ENCODE data around the gene EPB41L5. TPM values are rescaled to one million over a fixed set of nuclear protein-coding genes. Genes with fewer than 3 reads are reported as not detected.

The EPB41L5 gene
- total RNA-seq, 1 experiment from 2014 or later: 83.0 TPM

DNA sequence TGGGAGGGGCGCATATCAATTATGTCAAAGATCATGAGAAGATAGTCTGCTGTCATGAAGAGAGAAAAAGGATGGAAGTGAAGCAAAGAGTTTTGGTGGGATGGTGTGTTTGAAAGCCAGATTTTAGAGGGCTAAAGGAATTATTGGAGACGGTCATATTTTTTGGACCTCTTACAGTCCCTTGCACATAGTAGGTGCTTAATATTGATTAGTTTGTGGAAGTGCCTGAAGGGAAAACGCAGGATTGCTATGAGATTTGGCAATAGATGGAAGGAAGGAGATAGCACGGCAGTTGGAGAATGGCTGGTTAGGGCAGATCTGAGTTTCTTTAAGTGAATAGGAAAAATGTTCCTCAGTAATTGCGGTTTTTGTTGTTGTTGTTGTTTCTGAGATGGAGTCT lies 15.9 kb downstream of the EPB41L5 start:
- no peaks in the 10 kb centered on the region for H3K9me3 Mint-ChIP-seq (ENCODE audit: unreplicated experiment)
- DNase-seq: no peak
- BruUV-seq (replicated peaks): no TSS peak
- Histone ChIP-seq H3K4me3 (ENCODE audit: low read depth, low read length) (no peak overlapping the region), H3K36me3 (ENCODE audit: control insufficient read depth, insufficient read depth, low read length) (peaks cover 1% of the 10 kb centered on the region; the same call in 1 of the 2 replicates), H3K9me3 (peaks cover 10% of the 10 kb centered on the region; the same call in 1 of the 2 replicates), H3K27me3 (replicated peaks; ENCODE audit: control insufficient read depth, insufficient read depth, low read length) (no peaks in the 10 kb centered on the region), H3K4me1 (peaks cover 6% of the 10 kb centered on the region)
- ChIA-PET POLR2A (no interaction called here), CTCF (no interaction called here)
- no peaks in the 10 kb centered on the region for H3K27me3 Mint-ChIP-seq (ENCODE audit: insufficient read depth, unreplicated experiment)
- intact Hi-C loops (cut with micrococcal nuclease; ENCODE audit: unreplicated experiment): no loop called here
- peaks cover 43% of the 10 kb centered on the region for H3K36me3 Mint-ChIP-seq (ENCODE audit: insufficient read depth, unreplicated experiment)
- TF ChIP-seq, protein P1, sequence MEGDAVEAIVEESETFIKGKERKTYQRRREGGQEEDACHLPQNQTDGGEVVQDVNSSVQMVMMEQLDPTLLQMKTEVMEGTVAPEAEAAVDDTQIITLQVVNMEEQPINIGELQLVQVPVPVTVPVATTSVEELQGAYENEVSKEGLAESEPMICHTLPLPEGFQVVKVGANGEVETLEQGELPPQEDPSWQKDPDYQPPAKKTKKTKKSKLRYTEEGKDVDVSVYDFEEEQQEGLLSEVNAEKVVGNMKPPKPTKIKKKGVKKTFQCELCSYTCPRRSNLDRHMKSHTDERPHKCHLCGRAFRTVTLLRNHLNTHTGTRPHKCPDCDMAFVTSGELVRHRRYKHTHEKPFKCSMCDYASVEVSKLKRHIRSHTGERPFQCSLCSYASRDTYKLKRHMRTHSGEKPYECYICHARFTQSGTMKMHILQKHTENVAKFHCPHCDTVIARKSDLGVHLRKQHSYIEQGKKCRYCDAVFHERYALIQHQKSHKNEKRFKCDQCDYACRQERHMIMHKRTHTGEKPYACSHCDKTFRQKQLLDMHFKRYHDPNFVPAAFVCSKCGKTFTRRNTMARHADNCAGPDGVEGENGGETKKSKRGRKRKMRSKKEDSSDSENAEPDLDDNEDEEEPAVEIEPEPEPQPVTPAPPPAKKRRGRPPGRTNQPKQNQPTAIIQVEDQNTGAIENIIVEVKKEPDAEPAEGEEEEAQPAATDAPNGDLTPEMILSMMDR (IDR thresholded peaks at IDR 0.05; ENCODE audit: insufficient read depth in 1 of 2, low read depth in 1 of 2, low read length in 1 of 2, severe bottlenecking in 1 of 2, unreplicated experiment in 1 of 2): no peak
- peaks cover 18% of the 10 kb centered on the region for H3K4me1 Mint-ChIP-seq (ENCODE audit: low read depth, unreplicated experiment)
- no peak overlapping the region for H3K27ac Mint-ChIP-seq (ENCODE audit: unreplicated experiment)
- H3K4me3 Mint-ChIP-seq (ENCODE audit: unreplicated experiment): no peak overlapping the region

DNA sequence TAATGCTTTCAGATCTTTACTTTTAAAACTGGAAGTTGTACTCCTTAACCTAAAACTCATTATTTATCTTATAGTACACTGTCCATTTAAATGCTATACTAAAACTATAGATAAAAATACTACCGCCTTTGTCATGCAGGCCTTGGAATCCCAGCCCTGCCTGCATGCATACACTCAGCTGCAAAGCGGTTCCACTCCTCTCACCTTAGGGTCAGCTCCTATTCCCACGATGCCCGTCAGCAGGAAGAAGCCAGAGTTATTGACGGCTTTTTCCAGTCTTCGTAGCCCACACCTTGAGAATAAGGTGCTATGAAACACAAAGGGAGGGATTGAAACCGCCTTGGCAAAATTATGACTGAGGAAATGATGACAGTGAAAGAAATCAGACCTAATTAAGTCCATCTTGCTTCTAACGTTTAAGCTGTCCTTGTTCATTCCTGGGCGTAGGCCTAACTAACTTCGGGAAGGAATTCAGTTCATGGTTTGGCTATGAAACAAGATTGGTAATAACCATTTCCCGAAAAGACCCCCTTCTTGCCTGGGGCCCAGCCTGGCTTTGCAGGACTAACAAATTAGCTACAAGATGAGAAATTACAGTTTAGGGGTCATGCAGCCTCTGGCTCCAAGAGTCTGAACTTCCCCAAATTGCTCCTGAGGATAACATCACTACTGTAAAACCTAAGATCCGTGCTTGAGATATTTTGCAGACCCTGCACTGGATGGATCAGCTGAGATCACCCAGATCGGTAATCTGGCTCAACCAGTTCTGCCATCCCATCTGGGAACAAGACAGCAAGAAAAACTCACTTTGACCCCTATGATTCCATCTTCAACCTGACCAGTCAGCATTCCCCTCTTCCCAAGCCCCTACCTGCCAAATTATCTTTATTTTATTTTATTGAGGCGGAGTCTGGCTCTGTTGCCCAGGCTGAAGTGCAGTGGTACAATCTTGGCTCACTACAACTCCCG lies 17.1 kb downstream of the EPB41L5 start:
- BruUV-seq (replicated peaks): no TSS peak
- Mint-ChIP-seq H3K27ac (ENCODE audit: unreplicated experiment) (no peak overlapping the region), H3K36me3 (ENCODE audit: insufficient read depth, unreplicated experiment) (peaks cover 41% of the 10 kb centered on the region)

DNA sequence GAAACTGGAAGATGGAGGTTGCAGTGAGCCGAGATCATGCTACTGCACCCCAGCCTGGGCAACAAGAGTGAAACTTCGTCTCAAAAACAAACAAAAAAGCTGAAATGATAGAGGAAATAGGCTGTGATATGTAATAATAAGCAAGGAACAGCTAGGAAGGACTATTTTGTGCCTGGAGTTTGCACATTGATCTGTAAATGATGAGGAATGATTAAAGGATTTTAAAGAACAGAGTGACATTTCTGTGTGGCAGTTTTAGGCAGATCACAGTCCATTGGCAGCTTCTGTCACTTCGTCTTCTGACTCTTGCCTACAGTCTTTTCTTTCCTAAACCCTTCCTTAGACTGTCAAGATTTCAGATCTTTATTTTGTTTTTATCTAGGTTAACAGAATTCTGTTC lies 19.4 kb downstream of the EPB41L5 start:
- Mint-ChIP-seq H3K4me1 (ENCODE audit: low read depth, unreplicated experiment) (peaks cover 34% of the 10 kb centered on the region), H3K27me3 (ENCODE audit: insufficient read depth, unreplicated experiment) (no peaks in the 10 kb centered on the region), H3K27ac (ENCODE audit: unreplicated experiment) (no peak overlapping the region), H3K36me3 (ENCODE audit: insufficient read depth, unreplicated experiment) (peaks cover 24% of the 10 kb centered on the region), H3K9me3 (ENCODE audit: unreplicated experiment) (no peaks in the 10 kb centered on the region), H3K4me3 (ENCODE audit: unreplicated experiment) (no peak overlapping the region)
- ChIA-PET POLR2A (no interaction called here), CTCF (no interaction called here)
- no peaks in the 10 kb centered on the region for H3K9me3 ChIP-seq
- DNase-seq: no peak
- TF ChIP-seq, protein P1 (IDR thresholded peaks at IDR 0.05; ENCODE audit: insufficient read depth in 1 of 2, low read depth in 1 of 2, low read length in 1 of 2, severe bottlenecking in 1 of 2, unreplicated experiment in 1 of 2): no peak
- no peak overlapping the region for H3K4me3 ChIP-seq (ENCODE audit: low read depth, low read length)
- H3K27me3 ChIP-seq (replicated peaks; ENCODE audit: control insufficient read depth, insufficient read depth, low read length): no peaks in the 10 kb centered on the region
- intact Hi-C loops (cut with micrococcal nuclease; ENCODE audit: unreplicated experiment): no loop called here
- no TSS peak for BruUV-seq (replicated peaks)
- H3K4me1 ChIP-seq: peaks cover 18% of the 10 kb centered on the region
- peaks cover 1% of the 10 kb centered on the region; the same call in 1 of the 2 replicates for H3K36me3 ChIP-seq (ENCODE audit: control insufficient read depth, insufficient read depth, low read length)

More for the DNA sequence above, 17.1 kb downstream of the EPB41L5 start:
- ChIA-PET CTCF (no interaction called here), POLR2A (no interaction called here)
- Histone ChIP-seq H3K36me3 (ENCODE audit: control insufficient read depth, insufficient read depth, low read length) (peaks cover 1% of the 10 kb centered on the region; the same call in 1 of the 2 replicates), H3K27me3 (replicated peaks; ENCODE audit: control insufficient read depth, insufficient read depth, low read length) (no peaks in the 10 kb centered on the region), H3K4me3 (ENCODE audit: low read depth, low read length) (no peak overlapping the region), H3K4me1 (peaks cover 6% of the 10 kb centered on the region), H3K9me3 (peaks cover 9% of the 10 kb centered on the region; the same call in 1 of the 2 replicates)
- intact Hi-C loops (cut with micrococcal nuclease; ENCODE audit: unreplicated experiment): no loop called here
- Mint-ChIP-seq H3K4me1 (ENCODE audit: low read depth, unreplicated experiment) (peaks cover 18% of the 10 kb centered on the region), H3K9me3 (ENCODE audit: unreplicated experiment) (no peaks in the 10 kb centered on the region), H3K27me3 (ENCODE audit: insufficient read depth, unreplicated experiment) (no peaks in the 10 kb centered on the region), H3K4me3 (ENCODE audit: unreplicated experiment) (no peak overlapping the region)
- TF ChIP-seq, protein P1 (IDR thresholded peaks at IDR 0.05; ENCODE audit: insufficient read depth in 1 of 2, low read depth in 1 of 2, low read length in 1 of 2, severe bottlenecking in 1 of 2, unreplicated experiment in 1 of 2): no peak
- no peak for DNase-seq
